Esophagus muscularis mucosa (tissue), 3 donors: ENCODE results near the gene SEMA4B.

ENCODE experiments used
- CTCF ChIP-seq, 3 experiments: fragments of 200-600 bp in 2 of 3; fragments of 450-650 bp in 1 of 3; sonication (generic) in 2 of 3; IDR thresholded peaks; one replicate each; pipeline ENCODE4 v1.5.1; 2017 to 2019; ENCODE audit warnings: antibody characterized with exemption in 3 of 3, mild to moderate bottlenecking in 2 of 3, moderate library complexity in 1 of 3
- POLR2A ChIP-seq: fragments of 450-650 bp; IDR thresholded peaks from one replicate; pipeline ENCODE4 v1.6.1; 2017; ENCODE audit warnings: antibody characterized with exemption, moderate library complexity, mild to moderate bottlenecking, low read depth
- POLR2AphosphoS5 ChIP-seq, 2 donors: sonication (generic); formaldehyde crosslinking; IDR thresholded peaks; one replicate each; pipeline ENCODE4 v1.6.1; 2017; ENCODE audit warnings: antibody characterized with exemption in 2 of 2

GRCh38 chr15:90231028-90232017 is 30.2 kb downstream of the SEMA4B start:
- TF ChIP-seq CTCF (IDR thresholded peaks at IDR 0.05) = no peak
- no peak for TF ChIP-seq POLR2A
- TF ChIP-seq POLR2AphosphoS5 (IDR thresholded peaks at IDR 0.05) = no peak
